ENCODE results near the gene CD34. TPM values are rescaled to one million over a fixed set of nuclear protein-coding genes. Genes with fewer than 3 reads are reported as not detected.

CD34 gene
- total RNA-seq, 1 experiment from 2014 or later, result 0.35 TPM

- H3K23me2 ChIP-seq (ENCODE audit: insufficient read length, low read depth, low read length, poor library complexity, severe bottlenecking), result peaks cover 2% of the 10 kb centered on the region
- no peak overlapping the region for H2AK5ac ChIP-seq (ENCODE audit: insufficient read length, low read length)
- no peak overlapping the region for H3K4me2 ChIP-seq (ENCODE audit: insufficient read depth, insufficient read length, low read length)
- H3K27ac ChIP-seq (ENCODE audit: insufficient read length, low read depth, low read length), result no peak overlapping the region
- no CpG with 5 or more reads among the region's 4 CpGs for WGBS (ENCODE audit: extremely low coverage, insufficient read length, low lambda C conversion rate)
- no peaks in the 10 kb centered on the region for H3K4me1 ChIP-seq (ENCODE audit: insufficient read depth, low read length)
- no peak overlapping the region for H3T11ph ChIP-seq (ENCODE audit: low read length)
- H2BK5ac ChIP-seq (ENCODE audit: insufficient read length, low read length), result no peak overlapping the region
- H3K27me3 ChIP-seq (ENCODE audit: insufficient read depth, low read length), result peaks cover 25% of the 10 kb centered on the region
- H4K8ac ChIP-seq (replicated peaks; ENCODE audit: insufficient read length, low read depth, low read length), result no peak overlapping the region
- no peak overlapping the region for H2BK120ac ChIP-seq (ENCODE audit: low read depth, low read length, poor library complexity, severe bottlenecking)
- H4K91ac ChIP-seq (ENCODE audit: insufficient read length, low read depth, low read length), result no peak overlapping the region
- no peak overlapping the region for H2AFZ ChIP-seq (ENCODE audit: low read length)
- DNase-seq, result no peak
- no peak for TF ChIP-seq CTCF (conservative IDR thresholded peaks at IDR 0.05)
- H3K9ac ChIP-seq (ENCODE audit: extremely low read depth, insufficient read length, low read length), result no peak overlapping the region
- no peaks in the 10 kb centered on the region for H3K9me3 ChIP-seq (ENCODE audit: control insufficient read depth, low read depth, low read length)
- H4K5ac ChIP-seq (ENCODE audit: insufficient read length, low read depth, low read length), result no peak overlapping the region
- no peaks in the 10 kb centered on the region for H3K79me1 ChIP-seq (ENCODE audit: insufficient read depth, low read depth, low read length, poor library complexity, severe bottlenecking)
- Mint-ChIP-seq H3K27me3 (ENCODE audit: low read depth) (peaks cover 81% of the 10 kb centered on the region), H3K9me3 (peaks cover 0 to 5% of the 10 kb centered on the region in 2 experiments; a peak in 1 of 5 replicates), H3K4me3 (no peak overlapping the region), H3K36me3 (ENCODE audit: insufficient read depth in 1 of 3, low read depth in 3 of 3) (no peaks in the 10 kb centered on the region), H3K4me1 (peaks cover 3 to 7% of the 10 kb centered on the region in 2 experiments), H3K27ac (no peak overlapping the region)
- H3K18ac ChIP-seq (ENCODE audit: insufficient read length, low read depth, low read length), result no peak overlapping the region
- no peak overlapping the region for H3K14ac ChIP-seq (ENCODE audit: insufficient read depth, low read length)
- H2BK15ac ChIP-seq (ENCODE audit: low read depth, low read length), result no peak overlapping the region
- no peak overlapping the region for H2BK12ac ChIP-seq (ENCODE audit: insufficient read length, low read depth, low read length)
- H3K79me2 ChIP-seq (ENCODE audit: insufficient read depth, low read length), result no peaks in the 10 kb centered on the region
- H2BK20ac ChIP-seq (ENCODE audit: low read depth, low read length, poor library complexity, severe bottlenecking), result no peak overlapping the region
- H3K56ac ChIP-seq (ENCODE audit: insufficient read length, low read depth, low read length), result no peak overlapping the region
- H3K4ac ChIP-seq (ENCODE audit: low read depth, low read length), result no peak overlapping the region
- no peak overlapping the region for H3K23ac ChIP-seq (ENCODE audit: insufficient read length, low read depth, low read length)
- no peaks in the 10 kb centered on the region for H4K20me1 ChIP-seq (ENCODE audit: control insufficient read depth, insufficient read depth, insufficient read length)
These were observed 46.1 kb upstream of the CD34 start for GRCh38 chr1:207956986-207957385.

Data from H9 (cell line).